ENCODE measurements around the gene TRAF7.

- no peak for TF ChIP-seq POLR2AphosphoS5 (IDR thresholded peaks at IDR 0.05; ENCODE audit: low read depth, low read length)
- TF ChIP-seq TAF1 (IDR thresholded peaks at IDR 0.05; ENCODE audit: borderline replicate concordance, insufficient read depth, low read length), result no peak
- no peak for TF ChIP-seq FOXP2 (optimal IDR thresholded peaks at IDR 0.05; ENCODE audit: borderline replicate concordance, extremely low read depth, extremely low read length, insufficient read depth)
- TF ChIP-seq SIN3A (IDR thresholded peaks at IDR 0.05; ENCODE audit: borderline replicate concordance, insufficient read depth, low read length), result no peak
These were observed 1.3 kb downstream of the TRAF7 start for GRCh38 chr16:2156849-2157224.

All from PFSK-1 (cell line).